Keratinocyte (primary cell): Measurements from ENCODE around the gene TTYH2.

Experiments used
- CTCF ChIP-seq, 3 experiments: IDR thresholded peaks in 1 of 3; conservative IDR thresholded peaks in 1 of 3; optimal IDR thresholded peaks in 1 of 3; 2 replicates in 2 of 3; 3 replicates in 1 of 3; pipeline versions ENCODE3 to v1.5.1; 2011; ENCODE audit warnings: low read length in 3 of 3, mild to moderate bottlenecking in 3 of 3, moderate library complexity in 2 of 3, control low read depth in 1 of 3, inconsistent platforms in 1 of 3; ENCODE audit not compliant: insufficient read depth in 2 of 3; ENCODE audit errors: extremely low read depth in 1 of 3
- EZH2 ChIP-seq: IDR thresholded peaks from one replicate; pipeline ENCODE4 v1.6.1; 2012; ENCODE audit warnings: inconsistent platforms, mild to moderate bottlenecking, low read length, moderate library complexity

- TF ChIP-seq CTCF (optimal IDR thresholded peaks at IDR 0.05 in 1 of 3, IDR thresholded peaks at IDR 0.05 in 1 of 3, conservative IDR thresholded peaks at IDR 0.05 in 1 of 3; ENCODE audit: extremely low read depth in 1 of 3, insufficient read depth in 2 of 3, low read length in 3 of 3) (no peak), EZH2 (no peak)
These were observed 9.0 kb downstream of the TTYH2 start for GRCh38 chr17:74222399-74222798.
